Body of pancreas (tissue), 4 donors: ENCODE measurements around the gene FOXJ2.

Experiments
- CTCF ChIP-seq, 7 experiments: fragments of 450-650 bp in 4 of 7; fragments of 200-600 bp in 3 of 7; sonication (generic) in 3 of 7; IDR thresholded peaks; one replicate each; pipeline ENCODE4 v1.5.1; 2016 to 2019; ENCODE audit warnings: antibody characterized with exemption in 7 of 7
- POLR2A ChIP-seq, 3 donors: fragments of 450-650 bp; IDR thresholded peaks; one replicate each; pipeline ENCODE4 v1.6.1; 2016; ENCODE audit warnings: antibody characterized with exemption in 3 of 3, mild to moderate bottlenecking in 2 of 3

DNA sequence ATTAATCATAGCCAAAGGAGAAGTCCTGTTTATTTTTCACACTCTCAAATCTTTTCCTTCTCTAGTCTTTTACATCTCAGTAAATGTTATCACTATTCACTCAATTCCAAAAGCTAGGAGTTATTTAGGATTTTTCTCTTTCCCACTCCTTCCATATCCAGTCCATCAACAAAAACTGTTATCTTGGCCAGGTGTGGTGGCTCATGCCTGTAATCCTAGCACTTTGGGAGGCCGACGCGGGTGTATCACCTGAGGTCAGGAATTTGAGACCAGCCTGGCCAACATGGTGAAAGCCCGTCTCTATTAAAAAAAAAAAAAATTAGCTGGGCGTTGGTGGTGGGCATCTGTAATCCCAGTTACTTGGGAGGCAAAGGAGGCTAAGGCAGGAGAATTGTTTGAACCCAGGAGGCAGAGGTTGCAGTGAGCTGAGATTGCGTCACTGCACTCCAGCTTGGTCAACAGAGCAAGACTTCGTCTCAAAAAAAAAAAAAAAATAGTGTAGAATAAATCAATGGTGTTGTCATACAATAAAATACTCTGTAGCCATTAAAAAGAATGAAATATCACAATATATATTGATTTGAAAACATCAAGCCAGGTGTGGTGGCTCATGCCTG, 46.6 kb upstream of the FOXJ2 start:
- TF ChIP-seq CTCF (IDR thresholded peaks at IDR 0.05) = no peak
- no peak for TF ChIP-seq POLR2A (IDR thresholded peaks at IDR 0.05)
